HepG2 (cell line): ENCODE results near the gene INO80B. TPM values are rescaled to one million over a fixed set of nuclear protein-coding genes. Genes with fewer than 3 reads are reported as not detected.

Experiments
- ATAC-seq: fragments of 200-7000 bp; cut with Tn5 transposase; 3 replicates; pipeline ENCODE4 v1.9.1; 2020; ENCODE audit warnings: mild to moderate bottlenecking, moderate library complexity
- BruUV-seq: library from RNA; stranded (reverse); fragments of 400-500 nt; replicated peaks from 2 replicates; lab custom pipeline; 2021; lab: Mats Ljungman, UMichigan
- CTCF ChIA-PET: fragments of 300-600 bp; formaldehyde crosslinking; extraction: SDS; loops from one replicate; lab custom pipeline; 2021; ENCODE audit warnings: low total read pairs, inconsistent platforms, low intra/inter-chr PET ratio; lab: Yijun Ruan, JAX
- POLR2A ChIA-PET: fragments of 350-600 bp; sonication (Branson Sonifier 250); formaldehyde crosslinking; loops from one replicate; lab custom pipeline; 2020; ENCODE audit warnings: antibody characterized with exemption, inconsistent platforms; lab: Yijun Ruan, JAX
- DNase-seq: peaks from one replicate; pipeline ENCODE4 v3.0.0-alpha.2; 2015; ENCODE audit warnings: low spot score
- FAIRE-seq: peaks from 3 replicates; lab custom pipeline; 2011; peaks lifted over from hg19 to GRCh38; lab: Jason Lieb, UNC
- H2AFZ ChIP-seq: one replicate; pipeline ENCODE4 v1.6.1; 2011; ENCODE audit warnings: low read length, inconsistent platforms
- H3K27ac ChIP-seq: fragments of 300-600 bp; 3 replicates; pipeline ENCODE4 v1.8.0; 2011; ENCODE audit warnings: mixed run types, mild to moderate bottlenecking, mixed read lengths, low read length, inconsistent platforms; ENCODE audit not compliant: insufficient read depth; ENCODE audit errors: extremely low read length
- H3K27me3 ChIP-seq, 2 experiments: fragments of 200-600 bp in 1 of 2; 2 replicates in 1 of 2; 3 replicates in 1 of 2; pipeline versions ENCODE4 v1.6.0 to v1.8.0; 2011; ENCODE audit warnings: low read length in 2 of 2, mild to moderate bottlenecking in 2 of 2, moderate library complexity in 2 of 2, inconsistent platforms in 1 of 2; ENCODE audit not compliant: insufficient read depth in 2 of 2, control insufficient read depth in 1 of 2
- H3K36me3 ChIP-seq, 2 experiments: fragments of 200-600 bp in 1 of 2; replicated peaks in 1 of 2; 2 replicates in 1 of 2; 3 replicates in 1 of 2; pipeline versions ENCODE4 v1.5.1 to v1.8.0; 2011; ENCODE audit warnings: low read length in 2 of 2, inconsistent platforms in 1 of 2; ENCODE audit not compliant: insufficient read depth in 2 of 2, control insufficient read depth in 1 of 2
- H3K4me1 ChIP-seq: 2 replicates; pipeline ENCODE4 v1.5.1; 2012; ENCODE audit warnings: low read length, inconsistent platforms; ENCODE audit not compliant: insufficient read depth
- H3K4me2 ChIP-seq: 2 replicates; pipeline ENCODE4 v1.6.0; 2011; ENCODE audit warnings: low read depth, low read length, inconsistent platforms
- H3K4me3 ChIP-seq, 3 experiments: fragments of 200-600 bp in 1 of 3; sonication (generic), shearing (Covaris generic) in 1 of 3; replicated peaks in 1 of 3; 2 replicates each; pipeline ENCODE4 v1.5.1; 2011 to 2016; ENCODE audit warnings: low read length in 3 of 3, inconsistent platforms in 2 of 3, low read depth in 2 of 3, mild to moderate bottlenecking in 2 of 3, control low read depth in 1 of 3, mixed read lengths in 1 of 3; ENCODE audit not compliant: insufficient read depth in 1 of 3
- H3K79me2 ChIP-seq: one replicate; pipeline ENCODE4 v1.6.1; 2011; ENCODE audit warnings: low read length, inconsistent platforms; ENCODE audit not compliant: insufficient read depth
- H3K9ac ChIP-seq: 2 replicates; pipeline ENCODE4 v1.6.0; 2011; ENCODE audit warnings: mild to moderate bottlenecking, low read depth, low read length, inconsistent platforms; ENCODE audit not compliant: insufficient read depth
- H3K9me3 ChIP-seq: 2 replicates; pipeline ENCODE4 v1.5.1; 2012; ENCODE audit warnings: mild to moderate bottlenecking, low read length
- H4K20me1 ChIP-seq: 2 replicates; pipeline ENCODE4 v1.6.0; 2011; ENCODE audit warnings: inconsistent platforms, mild to moderate bottlenecking, low read length, moderate library complexity; ENCODE audit not compliant: insufficient read depth
- ARNT2 ChIP-seq: sonication (generic); formaldehyde crosslinking; IDR thresholded peaks from 2 replicates; pipeline ENCODE4 v1.8.0; 2022; ENCODE audit warnings: mild to moderate bottlenecking, low read depth, missing genetic modification reagents, moderate library complexity
- EP300 ChIP-seq, 3 experiments: sonication (generic) in 1 of 3; formaldehyde crosslinking in 1 of 3; IDR thresholded peaks; 2 replicates each; pipeline versions ENCODE4 v1.5.1 to v1.6.1; 2011 to 2020; ENCODE audit warnings: low read depth in 2 of 3, low read length in 2 of 3, borderline replicate concordance in 1 of 3, improper control_type of control experiment in 1 of 3, mild to moderate bottlenecking in 1 of 3, missing genetic modification reagents in 1 of 3, moderate library complexity in 1 of 3
- SMAD9 ChIP-seq: sonication (generic); formaldehyde crosslinking; IDR thresholded peaks from 2 replicates; pipeline ENCODE4 v1.5.1; 2020; ENCODE audit warnings: mild to moderate bottlenecking, missing genetic modification reagents
- ZFP37 ChIP-seq: sonication (generic); formaldehyde crosslinking; IDR thresholded peaks from 2 replicates; pipeline ENCODE4 v1.4.0; 2020; ENCODE audit warnings: missing genetic modification reagents, borderline replicate concordance
- ZNF225 ChIP-seq: sonication (generic); formaldehyde crosslinking; IDR thresholded peaks from 2 replicates; pipeline ENCODE4 v1.4.0; 2020; ENCODE audit warnings: mild to moderate bottlenecking, missing genetic modification reagents
- ZNF232 ChIP-seq: sonication (generic); formaldehyde crosslinking; IDR thresholded peaks from 2 replicates; pipeline ENCODE4 v1.4.0; 2020; ENCODE audit warnings: missing genetic modification reagents, borderline replicate concordance
- ZNF343 ChIP-seq: sonication (generic); formaldehyde crosslinking; IDR thresholded peaks from 2 replicates; pipeline ENCODE4 v1.4.0; 2020; ENCODE audit warnings: mild to moderate bottlenecking, missing genetic modification reagents
- WGBS: methylation state at CpG from one replicate; pipeline ENCODE4 v1.1.6; 2017; ENCODE audit warnings: low lambda C conversion rate; 5-methylcytosine and 5-hydroxymethylcytosine counted together
- in situ Hi-C: cut with HindIII; loops from 2 replicates; pipeline ENCODE4 v1.10.0; 2017; ENCODE audit warnings: low pct_unique_long_range_greater_than_20kb; ENCODE audit not compliant: extremely low pct_ligation_motif_present
- intact Hi-C: fragments of 100-400 bp; cut with micrococcal nuclease; formaldehyde crosslinking; loops from one replicate; pipeline ENCODE4 v1.10.0; 2022; ENCODE audit not compliant: unreplicated experiment
- polyA plus RNA-seq, 8 experiments: library from polyadenylated mRNA; depleted of rRNA in 3 of 8; stranded (reverse) in 7 of 8; unstranded in 1 of 8; fragments of >200 nt; fragmentation: Illumina TruSeq in 4 of 8; extraction: Trizol in 4 of 8; gene quantifications; 2 replicates each; pipeline versions ENCODE4 v1.2.1 to v1.2.3, GENCODE V29; 2011 to 2016; ENCODE audit warnings: low read depth in 4 of 8, missing spikeins in 1 of 8, mixed read lengths in 1 of 8; ENCODE audit not compliant: insufficient read depth in 1 of 8
- total RNA-seq, 5 experiments: library from RNA; depleted of rRNA; stranded (reverse); fragments of >200 nt; fragmentation: Illumina TruSeq; extraction: Trizol; gene quantifications; 2 replicates each; pipeline ENCODE4 v1.2.3, GENCODE V29; 2016; ENCODE audit warnings: low read depth in 1 of 5
- TF ChIP-seq, protein P1 (sequence below): IDR thresholded peaks from 2 replicates; pipeline ENCODE4 v1.6.1; 2016; ENCODE audit warnings: low read depth, control low read depth
- TF ChIP-seq, protein P2 (sequence below): sonication (generic); formaldehyde crosslinking; IDR thresholded peaks from 2 replicates; pipeline ENCODE4 v1.8.0; 2022; ENCODE audit warnings: missing genetic modification reagents, mild to moderate bottlenecking, inconsistent platforms, borderline replicate concordance
- TF ChIP-seq, protein P3 (sequence below): IDR thresholded peaks from 2 replicates; pipeline ENCODE4 v1.6.1; 2016; ENCODE audit warnings: missing compliant biosample characterization, missing genetic modification reagents, borderline replicate concordance
- TF ChIP-seq, protein P4 (sequence below): IDR thresholded peaks from 2 replicates; pipeline ENCODE4 v1.6.1; 2016; ENCODE audit warnings: missing genetic modification reagents, missing compliant biosample characterization
- TF ChIP-seq, protein P5 (sequence below): sonication (generic); formaldehyde crosslinking; IDR thresholded peaks from 2 replicates; pipeline ENCODE4 v1.8.1; 2023; ENCODE audit warnings: mild to moderate bottlenecking, moderate library complexity, missing genetic modification reagents
- TF ChIP-seq, protein P6 (sequence below): sonication (generic); formaldehyde crosslinking; IDR thresholded peaks from 2 replicates; pipeline ENCODE4 v1.8.0; 2022; ENCODE audit warnings: mild to moderate bottlenecking, missing genetic modification reagents, borderline replicate concordance

INO80B gene
- total and polyA plus RNA-seq, 2 of the 13 experiments (the other 11 are each of a cell fraction or from before 2014, with no cell fraction given) = 6.2 to 14.5 TPM

DNA sequence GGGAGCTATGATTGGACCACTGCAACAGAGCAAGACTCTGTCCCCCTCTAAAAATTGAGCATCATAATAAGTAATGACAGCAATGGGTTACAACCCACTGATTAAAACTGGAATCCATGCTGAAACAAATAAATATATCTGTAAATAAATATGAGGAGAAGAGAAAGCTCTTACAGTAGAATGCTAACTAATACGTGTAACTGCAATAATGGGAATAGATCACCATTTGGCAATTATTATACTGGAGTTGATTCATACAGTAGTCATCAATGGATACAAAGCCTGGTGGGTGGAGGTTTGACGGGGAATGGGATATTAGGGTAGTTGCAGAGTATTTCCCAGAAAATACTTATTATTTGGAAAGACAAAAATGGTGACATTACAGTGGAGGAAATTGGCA lies 6.1 kb upstream of the INO80B start (continued):
- TF ChIP-seq ZFP37 (CRISPR knock-in tag) (no peak), ZNF343 (CRISPR knock-in tag) (no peak)

DNA sequence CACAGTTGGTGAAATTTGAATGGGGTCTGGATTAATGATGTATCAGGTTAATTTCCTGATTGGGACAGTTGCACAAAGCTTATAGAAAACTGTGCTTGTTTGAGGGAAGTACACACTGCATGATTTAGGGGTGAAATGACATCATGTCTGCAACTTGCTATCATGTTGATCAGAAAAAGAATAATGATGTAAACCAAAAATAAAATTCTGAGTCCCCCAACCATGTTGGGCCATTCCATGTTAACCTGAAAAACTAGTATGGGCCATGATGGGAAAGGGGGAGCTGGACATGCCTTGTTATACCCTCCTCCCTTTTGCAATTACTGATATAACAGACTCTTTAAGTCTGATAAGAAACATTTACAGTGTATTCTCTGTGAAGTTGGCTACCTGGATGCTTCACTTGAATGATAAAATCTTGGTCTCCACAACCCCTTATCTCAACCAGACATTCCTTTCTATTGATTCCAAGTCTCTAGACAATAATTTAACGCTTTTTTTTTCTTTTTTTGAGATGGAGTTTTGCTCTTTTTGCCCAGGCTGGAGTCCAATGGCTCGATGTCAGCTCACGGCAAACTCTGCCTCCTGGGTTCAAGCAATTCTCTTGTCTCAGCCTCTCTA lies 4.2 kb upstream of the INO80B start:
- 57% methylated on average over 3 of the region's 3 CpGs for WGBS
- Histone ChIP-seq H3K27ac (no peak overlapping the region), H3K79me2 (peaks cover 3% of the 10 kb centered on the region), H3K4me1 (peaks cover 57% of the 10 kb centered on the region), H3K9ac (no peak overlapping the region), H4K20me1 (no peaks in the 10 kb centered on the region), H3K4me2 (no peak overlapping the region), H3K9me3 (no peaks in the 10 kb centered on the region), H3K4me3 (no peak overlapping the region), H3K36me3 (no peaks in the 10 kb centered on the region), H2AFZ (no peak overlapping the region), H3K27me3 (no peaks in the 10 kb centered on the region)
- FAIRE-seq (no peak), DNase-seq (no peak), ATAC-seq (no peak)
- BruUV-seq = no TSS peak
- intact Hi-C loops (no loop called here), in situ Hi-C loops (no loop called here)
- ChIA-PET CTCF (no interaction called here), POLR2A (interaction anchor here (12.4 kb wide), 1 partner anchor 7 kb away, joined by 342 read pairs; the partner anchor contains the start of gene RTKN)
- TF ChIP-seq, protein P1, sequence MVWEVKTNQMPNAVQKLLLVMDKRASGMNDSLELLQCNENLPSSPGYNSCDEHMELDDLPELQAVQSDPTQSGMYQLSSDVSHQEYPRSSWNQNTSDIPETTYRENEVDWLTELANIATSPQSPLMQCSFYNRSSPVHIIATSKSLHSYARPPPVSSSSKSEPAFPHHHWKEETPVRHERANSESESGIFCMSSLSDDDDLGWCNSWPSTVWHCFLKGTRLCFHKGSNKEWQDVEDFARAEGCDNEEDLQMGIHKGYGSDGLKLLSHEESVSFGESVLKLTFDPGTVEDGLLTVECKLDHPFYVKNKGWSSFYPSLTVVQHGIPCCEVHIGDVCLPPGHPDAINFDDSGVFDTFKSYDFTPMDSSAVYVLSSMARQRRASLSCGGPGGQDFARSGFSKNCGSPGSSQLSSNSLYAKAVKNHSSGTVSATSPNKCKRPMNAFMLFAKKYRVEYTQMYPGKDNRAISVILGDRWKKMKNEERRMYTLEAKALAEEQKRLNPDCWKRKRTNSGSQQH = no peak
- TF ChIP-seq, protein P2, sequence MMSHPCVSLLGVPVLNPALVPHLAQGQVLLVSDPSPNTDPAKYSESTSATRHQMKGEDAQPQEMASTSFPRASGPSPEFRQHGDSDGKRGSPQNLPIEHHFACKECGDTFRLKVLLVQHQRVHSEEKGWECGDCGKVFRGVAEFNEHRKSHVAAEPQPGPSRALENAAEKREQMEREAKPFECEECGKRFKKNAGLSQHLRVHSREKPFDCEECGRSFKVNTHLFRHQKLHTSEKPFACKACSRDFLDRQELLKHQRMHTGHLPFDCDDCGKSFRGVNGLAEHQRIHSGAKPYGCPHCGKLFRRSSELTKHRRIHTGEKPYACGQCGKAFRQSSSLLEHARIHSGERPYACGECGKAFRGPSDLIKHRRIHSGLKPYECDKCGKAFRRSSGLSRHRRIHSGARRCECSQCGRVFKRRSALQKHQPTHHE (CRISPR knock-in tag) = no peak
- TF ChIP-seq, protein P3, sequence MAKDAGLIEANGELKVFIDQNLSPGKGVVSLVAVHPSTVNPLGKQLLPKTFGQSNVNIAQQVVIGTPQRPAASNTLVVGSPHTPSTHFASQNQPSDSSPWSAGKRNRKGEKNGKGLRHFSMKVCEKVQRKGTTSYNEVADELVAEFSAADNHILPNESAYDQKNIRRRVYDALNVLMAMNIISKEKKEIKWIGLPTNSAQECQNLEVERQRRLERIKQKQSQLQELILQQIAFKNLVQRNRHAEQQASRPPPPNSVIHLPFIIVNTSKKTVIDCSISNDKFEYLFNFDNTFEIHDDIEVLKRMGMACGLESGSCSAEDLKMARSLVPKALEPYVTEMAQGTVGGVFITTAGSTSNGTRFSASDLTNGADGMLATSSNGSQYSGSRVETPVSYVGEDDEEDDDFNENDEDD = no peak
- TF ChIP-seq EP300 (IDR thresholded peaks at IDR 0.05; ENCODE audit: low read depth in 2 of 2, low read length in 2 of 2) (no peak), EP300 (CRISPR knock-in tag; IDR thresholded peaks at IDR 0.05; ENCODE audit: borderline replicate concordance) (no peak), ARNT2 (CRISPR knock-in tag) (no peak), ZNF225 (CRISPR knock-in tag) (no peak), ZNF232 (no peak), SMAD9 (CRISPR knock-in tag) (no peak)
- TF ChIP-seq, protein P4, sequence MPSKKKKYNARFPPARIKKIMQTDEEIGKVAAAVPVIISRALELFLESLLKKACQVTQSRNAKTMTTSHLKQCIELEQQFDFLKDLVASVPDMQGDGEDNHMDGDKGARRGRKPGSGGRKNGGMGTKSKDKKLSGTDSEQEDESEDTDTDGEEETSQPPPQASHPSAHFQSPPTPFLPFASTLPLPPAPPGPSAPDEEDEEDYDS (CRISPR knock-in tag) = no peak
- TF ChIP-seq, protein P5, sequence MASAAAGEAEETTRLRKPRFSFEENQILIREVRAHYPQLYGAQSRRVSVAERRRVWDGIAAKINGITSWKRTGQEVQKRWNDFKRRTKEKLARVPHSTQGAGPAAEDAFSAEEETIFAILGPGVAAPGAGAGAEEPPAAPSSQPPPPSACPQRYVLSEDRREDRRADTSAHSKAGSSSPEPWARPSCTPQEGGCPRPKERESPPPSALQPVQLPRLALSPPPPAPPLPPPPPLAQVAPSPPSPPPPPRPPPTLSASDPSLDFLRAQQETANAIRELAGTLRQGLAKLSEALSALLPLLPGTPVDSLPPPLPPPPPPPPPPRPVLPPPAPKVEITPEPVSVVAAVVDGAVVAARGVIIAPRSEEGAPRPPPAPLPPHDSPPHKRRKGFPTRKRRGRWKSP (CRISPR knock-in tag) = no peak
- TF ChIP-seq, protein P6, sequence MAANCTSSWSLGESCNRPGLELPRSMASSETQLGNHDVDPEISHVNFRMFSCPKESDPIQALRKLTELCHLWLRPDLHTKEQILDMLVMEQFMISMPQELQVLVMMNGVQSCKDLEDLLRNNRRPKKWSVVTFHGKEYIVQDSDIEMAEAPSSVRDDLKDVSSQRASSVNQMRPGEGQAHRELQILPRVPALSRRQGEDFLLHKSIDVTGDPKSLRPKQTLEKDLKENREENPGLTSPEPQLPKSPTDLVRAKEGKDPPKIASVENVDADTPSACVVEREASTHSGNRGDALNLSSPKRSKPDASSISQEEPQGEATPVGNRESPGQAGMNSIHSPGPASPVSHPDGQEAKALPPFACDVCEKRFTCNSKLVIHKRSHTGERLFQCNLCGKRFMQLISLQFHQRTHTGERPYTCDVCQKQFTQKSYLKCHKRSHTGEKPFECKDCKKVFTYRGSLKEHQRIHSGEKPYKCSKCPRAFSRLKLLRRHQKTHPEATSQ (CRISPR knock-in tag) = no peak
